ENCODE data around the gene LTBP1.

LTBP1 gene

GRCh38 chr2:33412920-33413319 is 466.2 kb downstream of the LTBP1 start:
- no peaks in the 10 kb centered on the region for H3K4me1 ChIP-seq (ENCODE audit: control insufficient read depth, insufficient read depth, low read length, unreplicated experiment)
- H3K79me2 ChIP-seq (ENCODE audit: control insufficient read depth, insufficient read depth, low read length, unreplicated experiment): no peaks in the 10 kb centered on the region
- H3K36me3 ChIP-seq (ENCODE audit: insufficient read depth, low read length): peaks cover 4% of the 10 kb centered on the region; the same call in 1 of the 2 replicates
- no peak overlapping the region for H3K4me3 ChIP-seq (ENCODE audit: low read depth, low read length)
- H3K27ac ChIP-seq (ENCODE audit: low read depth, low read length): no peak overlapping the region
- H3K27me3 ChIP-seq (ENCODE audit: insufficient read depth, low read length): no peaks in the 10 kb centered on the region
- H2AFZ ChIP-seq (ENCODE audit: low read length, unreplicated experiment): no peak overlapping the region

DNA sequence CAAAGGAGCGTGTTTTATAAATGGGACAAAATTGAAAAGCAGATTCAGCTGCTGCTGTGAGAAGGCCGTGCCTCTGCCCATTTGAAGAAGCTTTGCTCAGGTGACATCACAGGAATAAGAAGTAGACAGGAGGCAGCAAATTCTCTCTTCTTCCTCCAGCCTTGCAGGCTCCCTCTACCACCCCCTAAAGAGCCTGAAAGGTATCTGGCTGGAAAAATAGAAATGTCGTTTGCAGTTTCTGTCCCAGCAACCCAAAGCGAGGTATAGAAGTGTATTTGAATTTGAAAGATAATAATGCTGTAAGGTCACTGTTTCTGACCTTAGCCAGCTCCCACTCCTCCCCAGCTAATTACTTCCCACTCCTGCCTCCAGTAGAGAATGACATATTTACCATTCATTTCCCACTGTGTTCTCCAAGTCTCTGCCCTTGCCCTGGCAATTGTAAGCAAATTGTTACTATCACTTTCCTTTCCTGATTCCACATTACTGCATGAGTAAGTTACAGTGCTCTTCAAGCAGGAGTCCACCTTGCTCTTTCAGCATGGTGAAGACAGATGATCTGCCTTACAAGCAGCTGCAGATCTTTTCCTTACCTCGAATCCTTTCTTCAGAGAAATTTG is 472.9 kb downstream of the LTBP1 start:
- Histone ChIP-seq H2AFZ (ENCODE audit: low read length, unreplicated experiment) (no peak overlapping the region), H3K27ac (ENCODE audit: low read depth, low read length) (no peak overlapping the region), H3K36me3 (ENCODE audit: insufficient read depth, low read length) (no peaks in the 10 kb centered on the region), H3K4me1 (ENCODE audit: control insufficient read depth, insufficient read depth, low read length, unreplicated experiment) (no peaks in the 10 kb centered on the region), H3K79me2 (ENCODE audit: control insufficient read depth, insufficient read depth, low read length, unreplicated experiment) (no peaks in the 10 kb centered on the region), H3K27me3 (ENCODE audit: insufficient read depth, low read length) (no peaks in the 10 kb centered on the region), H3K4me3 (ENCODE audit: low read depth, low read length) (no peak overlapping the region)

DNA sequence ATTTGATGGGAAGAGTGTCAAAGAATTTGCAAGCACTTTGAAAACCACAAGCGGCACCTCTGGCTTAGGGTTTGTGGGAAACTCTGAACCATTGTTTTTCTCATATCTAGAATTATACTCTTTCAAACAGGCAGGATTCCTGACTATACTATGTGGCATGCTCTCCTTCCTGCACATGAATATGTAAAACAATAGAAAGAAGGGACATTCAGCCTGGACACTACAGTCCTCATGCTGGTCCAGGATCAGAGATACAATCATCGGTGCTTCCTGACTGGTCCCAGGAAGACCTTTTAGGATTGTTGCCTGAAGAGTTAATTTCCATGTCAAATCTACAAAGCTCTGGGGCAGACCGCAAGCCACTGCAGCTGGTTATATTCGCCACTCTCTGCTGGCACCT is 474.0 kb downstream of the LTBP1 start:
- no peaks in the 10 kb centered on the region for H3K27me3 ChIP-seq (ENCODE audit: insufficient read depth, low read length)
- H3K4me3 ChIP-seq (ENCODE audit: low read depth, low read length): no peak overlapping the region
- no peaks in the 10 kb centered on the region for H3K79me2 ChIP-seq (ENCODE audit: control insufficient read depth, insufficient read depth, low read length, unreplicated experiment)
- peaks cover 7% of the 10 kb centered on the region for H3K4me1 ChIP-seq (ENCODE audit: control insufficient read depth, insufficient read depth, low read length, unreplicated experiment)
- no peaks in the 10 kb centered on the region for H3K36me3 ChIP-seq (ENCODE audit: insufficient read depth, low read length)
- no peak overlapping the region for H3K27ac ChIP-seq (ENCODE audit: low read depth, low read length)
- H2AFZ ChIP-seq (ENCODE audit: low read length, unreplicated experiment): no peak overlapping the region

DNA sequence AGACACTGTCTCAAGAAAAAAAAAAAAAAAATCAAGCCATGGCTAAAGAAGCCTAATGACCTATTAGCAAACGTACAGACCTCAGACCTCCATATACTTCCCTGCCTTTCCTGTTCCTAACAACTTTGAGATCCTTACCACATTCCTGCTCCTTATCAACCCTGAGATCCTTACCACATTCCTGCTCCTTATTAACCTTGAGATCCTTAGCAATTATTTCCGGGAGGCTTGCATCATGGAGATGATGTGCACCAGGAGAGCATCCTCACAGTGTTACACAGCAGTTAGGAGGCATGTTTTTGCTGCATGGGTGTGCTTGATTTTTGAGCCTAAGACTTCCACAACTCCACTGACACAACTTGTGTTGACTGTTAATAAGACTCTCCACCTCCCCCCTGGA is 475.1 kb downstream of the LTBP1 start:
- Histone ChIP-seq H3K4me3 (ENCODE audit: low read depth, low read length) (no peak overlapping the region), H3K36me3 (ENCODE audit: insufficient read depth, low read length) (no peaks in the 10 kb centered on the region), H3K4me1 (ENCODE audit: control insufficient read depth, insufficient read depth, low read length, unreplicated experiment) (peaks cover 18% of the 10 kb centered on the region), H3K27ac (ENCODE audit: low read depth, low read length) (no peak overlapping the region), H3K79me2 (ENCODE audit: control insufficient read depth, insufficient read depth, low read length, unreplicated experiment) (no peaks in the 10 kb centered on the region), H2AFZ (ENCODE audit: low read length, unreplicated experiment) (no peak overlapping the region), H3K27me3 (ENCODE audit: insufficient read depth, low read length) (no peaks in the 10 kb centered on the region)

DNA sequence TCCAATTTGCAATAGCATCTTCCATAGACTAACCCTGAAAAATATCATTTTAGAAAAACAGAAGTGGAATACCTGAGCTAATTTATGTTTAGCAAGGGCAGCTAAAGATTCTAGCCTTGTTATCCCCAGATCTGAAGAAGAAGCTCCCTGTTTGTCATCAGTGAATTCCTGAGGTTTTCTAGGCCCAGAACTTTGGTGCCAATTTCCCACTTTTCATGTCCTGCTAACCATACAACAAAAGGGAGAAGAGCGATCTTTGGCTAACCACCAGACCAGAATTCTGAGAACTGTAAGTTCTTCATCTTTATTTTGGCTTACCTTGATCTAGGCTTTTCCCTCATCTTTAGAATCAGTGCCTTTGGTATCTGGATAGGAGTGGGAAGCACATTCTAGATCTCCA is 478.4 kb downstream of the LTBP1 start:
- H3K4me1 ChIP-seq (ENCODE audit: control insufficient read depth, insufficient read depth, low read length, unreplicated experiment): peaks cover 26% of the 10 kb centered on the region

DNA sequence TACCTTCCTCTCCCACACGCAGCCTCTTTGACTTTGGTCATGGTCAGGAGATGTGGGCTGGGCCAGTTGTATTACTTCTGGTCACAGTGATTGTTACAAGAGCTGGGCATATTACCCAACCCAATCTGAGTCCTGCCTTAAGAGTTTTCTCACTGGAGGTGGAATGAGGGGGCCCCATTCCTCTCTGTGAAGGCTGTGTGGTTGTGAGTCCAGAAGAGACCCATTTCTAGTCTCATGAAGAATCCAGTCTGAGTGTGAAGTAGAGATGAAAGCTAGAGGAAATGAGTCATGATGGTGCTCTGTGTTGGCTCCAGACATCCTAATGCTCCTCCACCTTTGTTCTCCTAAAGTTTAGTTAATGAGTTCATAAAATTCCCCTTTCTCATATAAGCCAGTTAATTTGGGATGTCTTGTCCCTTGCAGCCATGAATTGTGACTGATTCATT is 478.9 kb downstream of the LTBP1 start:
- Histone ChIP-seq H3K36me3 (ENCODE audit: insufficient read depth, low read length) (no peaks in the 10 kb centered on the region), H3K79me2 (ENCODE audit: control insufficient read depth, insufficient read depth, low read length, unreplicated experiment) (no peaks in the 10 kb centered on the region), H3K4me3 (ENCODE audit: low read depth, low read length) (no peak overlapping the region), H2AFZ (ENCODE audit: low read length, unreplicated experiment) (peak overlapping the region; percentile 7), H3K27me3 (ENCODE audit: insufficient read depth, low read length) (no peaks in the 10 kb centered on the region), H3K4me1 (ENCODE audit: control insufficient read depth, insufficient read depth, low read length, unreplicated experiment) (peaks cover 26% of the 10 kb centered on the region), H3K27ac (ENCODE audit: low read depth, low read length) (peak overlapping the region; percentile 73)

More for the DNA sequence above, 478.4 kb downstream of the LTBP1 start:
- Histone ChIP-seq H3K79me2 (ENCODE audit: control insufficient read depth, insufficient read depth, low read length, unreplicated experiment) (no peaks in the 10 kb centered on the region), H2AFZ (ENCODE audit: low read length, unreplicated experiment) (peak overlapping the region; percentile 7), H3K4me3 (ENCODE audit: low read depth, low read length) (no peak overlapping the region), H3K36me3 (ENCODE audit: insufficient read depth, low read length) (no peaks in the 10 kb centered on the region), H3K27me3 (ENCODE audit: insufficient read depth, low read length) (no peaks in the 10 kb centered on the region), H3K27ac (ENCODE audit: low read depth, low read length) (peak overlapping the region; percentile 73)

DNA sequence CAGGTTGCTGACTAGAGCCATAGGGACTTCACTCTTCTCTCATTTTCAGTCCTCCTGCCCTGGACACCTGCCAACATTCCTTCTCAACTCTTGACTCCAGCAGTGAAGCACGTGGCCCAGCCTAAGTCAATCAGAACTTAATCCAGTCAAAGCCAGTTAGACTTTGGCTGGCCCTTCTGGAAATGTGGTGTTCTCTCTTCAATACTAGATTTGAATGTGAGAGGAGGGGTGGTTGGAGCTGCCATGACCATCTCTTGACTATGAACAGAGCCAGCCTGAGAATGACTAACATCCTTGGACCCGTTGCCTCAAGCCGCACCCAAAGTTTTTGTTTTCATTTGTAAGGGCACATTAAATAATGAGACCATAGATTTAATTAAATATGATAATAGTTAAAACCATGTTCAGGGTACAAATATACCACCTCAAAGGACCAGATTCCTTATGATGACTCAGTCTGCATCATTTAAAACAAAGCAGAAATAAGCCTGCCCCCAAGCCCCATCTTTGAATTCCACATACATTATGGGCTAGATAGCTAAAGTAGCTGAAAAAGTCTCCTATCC is 480.0 kb downstream of the LTBP1 start:
- Histone ChIP-seq H3K4me3 (ENCODE audit: low read depth, low read length) (no peak overlapping the region), H3K27ac (ENCODE audit: low read depth, low read length) (peak overlapping the region; percentile 73), H3K79me2 (ENCODE audit: control insufficient read depth, insufficient read depth, low read length, unreplicated experiment) (no peaks in the 10 kb centered on the region), H2AFZ (ENCODE audit: low read length, unreplicated experiment) (peak overlapping the region; percentile 80), H3K27me3 (ENCODE audit: insufficient read depth, low read length) (no peaks in the 10 kb centered on the region), H3K4me1 (ENCODE audit: control insufficient read depth, insufficient read depth, low read length, unreplicated experiment) (peaks cover 30% of the 10 kb centered on the region), H3K36me3 (ENCODE audit: insufficient read depth, low read length) (no peaks in the 10 kb centered on the region)

GRCh38 chr2:33430077-33430476 is 483.3 kb downstream of the LTBP1 start:
- Histone ChIP-seq H3K4me3 (ENCODE audit: low read depth, low read length) (no peak overlapping the region), H3K36me3 (ENCODE audit: insufficient read depth, low read length) (no peaks in the 10 kb centered on the region), H2AFZ (ENCODE audit: low read length, unreplicated experiment) (no peak overlapping the region), H3K27ac (ENCODE audit: low read depth, low read length) (no peak overlapping the region), H3K4me1 (ENCODE audit: control insufficient read depth, insufficient read depth, low read length, unreplicated experiment) (peaks cover 29% of the 10 kb centered on the region), H3K79me2 (ENCODE audit: control insufficient read depth, insufficient read depth, low read length, unreplicated experiment) (no peaks in the 10 kb centered on the region), H3K27me3 (ENCODE audit: insufficient read depth, low read length) (no peaks in the 10 kb centered on the region)

DNA sequence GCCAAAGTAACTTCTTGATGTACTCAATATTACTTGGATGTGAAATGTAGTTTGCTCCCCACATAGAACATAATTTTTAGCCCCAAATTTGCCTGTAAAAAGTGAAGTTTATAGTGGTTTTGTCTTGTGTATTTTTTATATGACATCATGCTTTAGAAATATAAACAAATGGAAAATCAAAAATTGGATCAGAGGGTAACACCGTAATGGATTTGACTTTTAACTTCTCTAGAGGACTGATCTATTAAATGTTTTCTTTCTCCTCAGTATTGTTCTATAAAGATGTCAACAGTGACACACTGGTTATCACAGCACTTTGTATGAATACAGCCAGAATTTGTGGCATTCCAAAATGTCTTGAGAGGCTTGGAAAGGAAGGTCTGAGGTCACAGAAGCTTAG is 484.1 kb downstream of the LTBP1 start:
- Histone ChIP-seq H3K79me2 (ENCODE audit: control insufficient read depth, insufficient read depth, low read length, unreplicated experiment) (no peaks in the 10 kb centered on the region), H3K36me3 (ENCODE audit: insufficient read depth, low read length) (no peaks in the 10 kb centered on the region), H2AFZ (ENCODE audit: low read length, unreplicated experiment) (no peak overlapping the region), H3K4me1 (ENCODE audit: control insufficient read depth, insufficient read depth, low read length, unreplicated experiment) (peaks cover 23% of the 10 kb centered on the region), H3K27me3 (ENCODE audit: insufficient read depth, low read length) (no peaks in the 10 kb centered on the region), H3K27ac (ENCODE audit: low read depth, low read length) (no peak overlapping the region), H3K4me3 (ENCODE audit: low read depth, low read length) (no peak overlapping the region)

DNA sequence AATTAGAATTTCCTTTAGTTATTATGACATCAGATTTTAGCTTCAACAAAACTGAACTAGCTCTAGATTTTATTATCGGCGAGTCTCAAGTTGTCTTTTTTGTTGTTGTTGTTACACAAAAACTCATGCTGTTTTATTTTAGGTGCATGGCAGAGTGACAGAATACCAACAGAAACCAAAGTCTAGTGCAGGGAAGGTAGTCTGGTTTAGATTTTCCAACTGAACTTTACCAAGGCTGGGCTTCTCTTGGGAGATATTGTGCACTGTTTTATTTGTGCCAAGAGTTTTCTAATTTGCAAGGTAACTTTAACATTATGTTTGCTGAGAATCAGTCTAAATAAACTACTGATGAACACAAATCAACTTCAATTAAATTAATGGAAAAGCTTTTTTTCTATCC is 486.1 kb downstream of the LTBP1 start:
- Histone ChIP-seq H2AFZ (ENCODE audit: low read length, unreplicated experiment) (no peak overlapping the region), H3K79me2 (ENCODE audit: control insufficient read depth, insufficient read depth, low read length, unreplicated experiment) (no peaks in the 10 kb centered on the region), H3K36me3 (ENCODE audit: insufficient read depth, low read length) (no peaks in the 10 kb centered on the region), H3K27ac (ENCODE audit: low read depth, low read length) (no peak overlapping the region), H3K4me3 (ENCODE audit: low read depth, low read length) (no peak overlapping the region), H3K27me3 (ENCODE audit: insufficient read depth, low read length) (no peaks in the 10 kb centered on the region), H3K4me1 (ENCODE audit: control insufficient read depth, insufficient read depth, low read length, unreplicated experiment) (peaks cover 24% of the 10 kb centered on the region)
